ENCODE results near the gene TAAR2.
"Not testable (repeated sequence)": the region's sequence is repeated elsewhere in the genome, so short reads cannot be mapped to it uniquely, and the experiment has no call there.

Gene TAAR2

DNA sequence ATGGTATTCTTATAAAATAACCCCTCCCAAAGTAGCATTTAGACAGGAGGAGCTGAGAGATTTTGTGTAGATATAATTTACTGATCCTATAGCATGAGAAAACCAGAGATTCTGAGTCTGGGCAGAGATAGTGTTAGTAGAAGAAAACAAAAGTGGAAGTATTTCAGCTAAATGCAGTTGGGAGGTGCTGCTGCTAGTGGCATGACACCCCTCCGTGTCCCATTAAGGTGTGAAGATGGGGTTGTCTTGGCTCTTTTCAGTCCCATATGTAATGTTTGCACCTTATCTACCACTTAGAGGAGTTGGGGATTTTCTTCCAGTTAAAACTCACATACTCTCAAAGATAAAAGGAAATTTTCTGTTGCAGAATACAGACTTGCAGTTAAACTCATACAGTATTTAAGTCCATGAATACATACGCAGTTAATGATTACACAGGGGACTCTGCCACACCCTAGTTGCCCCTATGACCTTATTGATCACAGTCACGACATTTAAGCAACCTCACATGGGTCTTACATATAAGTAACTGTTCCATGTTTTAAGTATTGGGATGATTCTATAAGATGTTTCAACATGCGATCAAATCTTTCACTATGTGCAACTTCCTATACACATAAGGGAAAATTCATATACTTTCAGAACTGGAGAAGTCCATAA lies 11.5 kb downstream of the TAAR2 start:
- DNase-seq (ENCODE audit: low read depth) = no peak

DNA sequence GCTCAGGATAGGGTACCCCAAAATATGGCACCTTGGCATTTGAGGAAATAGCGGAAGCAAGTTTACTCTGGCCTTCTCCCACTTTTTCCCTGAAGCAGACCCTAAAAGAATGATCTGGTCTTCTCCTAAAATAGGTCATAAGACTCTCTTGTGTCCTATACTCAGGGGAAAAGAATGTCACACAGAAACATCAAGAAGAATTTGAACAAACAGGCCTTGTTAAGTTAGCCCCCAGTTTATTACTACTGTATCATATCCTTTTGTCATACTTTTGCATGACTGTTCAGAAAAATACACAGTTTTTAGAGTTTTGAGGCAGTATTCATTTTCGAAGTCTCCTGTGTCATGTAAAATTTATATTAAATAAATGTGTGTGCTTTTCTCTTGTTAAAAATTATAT lies 12.5 kb downstream of the TAAR2 start:
- DNase-seq (ENCODE audit: low read depth) = no peak

DNA sequence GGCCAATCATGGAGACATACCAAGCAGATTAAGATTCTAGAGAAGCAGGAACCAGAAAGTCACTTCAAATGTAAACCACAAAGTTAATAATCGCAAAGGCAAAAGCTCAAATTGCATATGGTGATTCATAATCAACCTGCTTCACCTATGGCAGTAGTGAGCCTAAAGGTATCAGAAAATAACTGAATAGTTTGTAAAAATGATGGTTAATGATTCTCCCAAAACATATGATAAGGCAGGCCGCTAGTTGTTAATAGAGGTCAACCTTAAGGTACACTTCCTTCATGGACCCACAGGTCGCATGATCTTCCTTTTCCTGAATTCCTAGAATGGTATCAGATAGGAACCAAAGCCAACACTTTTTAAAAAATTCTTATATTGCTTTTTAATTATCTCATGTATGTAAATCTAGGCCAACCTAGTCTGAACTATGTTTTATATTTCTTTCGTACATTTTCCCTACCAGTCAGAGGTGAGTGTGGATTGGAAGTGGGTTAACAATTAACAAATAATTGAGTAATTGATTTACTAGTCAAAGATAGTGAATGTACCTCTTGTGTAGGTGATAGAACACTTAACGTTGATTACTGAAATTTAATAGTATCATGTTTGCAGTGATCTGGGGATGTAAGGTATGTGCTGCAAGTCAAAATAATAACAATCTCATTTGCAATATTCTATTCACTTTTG lies 16.4 kb downstream of the TAAR2 start:
- no peak for DNase-seq (ENCODE audit: low read depth)

DNA sequence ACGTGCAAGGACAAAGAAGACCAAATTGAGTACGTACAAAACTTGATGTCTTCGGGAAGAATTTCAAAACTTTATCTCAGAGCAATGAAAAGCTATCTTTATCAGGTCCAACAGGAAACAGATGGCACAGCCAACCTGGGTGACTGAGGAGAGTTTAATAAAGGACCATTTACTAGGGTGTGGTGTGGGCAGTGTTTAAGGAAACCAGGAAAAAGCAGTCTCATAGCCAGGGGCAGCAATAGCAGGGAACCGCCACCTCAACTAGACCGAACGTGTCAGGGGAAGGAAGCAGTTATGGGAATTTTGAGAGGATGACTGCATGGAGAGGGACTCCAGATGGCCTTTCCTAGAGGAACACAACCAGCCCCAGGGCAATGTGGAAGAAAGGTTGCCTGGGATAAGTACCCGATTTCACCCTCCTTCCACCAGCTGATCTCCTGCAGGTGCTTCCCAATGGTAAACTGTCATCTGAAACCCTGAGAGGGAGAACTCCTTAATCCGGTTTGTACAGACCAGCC lies 19.4 kb downstream of the TAAR2 start:
- no peak for DNase-seq (ENCODE audit: low read depth)

DNA sequence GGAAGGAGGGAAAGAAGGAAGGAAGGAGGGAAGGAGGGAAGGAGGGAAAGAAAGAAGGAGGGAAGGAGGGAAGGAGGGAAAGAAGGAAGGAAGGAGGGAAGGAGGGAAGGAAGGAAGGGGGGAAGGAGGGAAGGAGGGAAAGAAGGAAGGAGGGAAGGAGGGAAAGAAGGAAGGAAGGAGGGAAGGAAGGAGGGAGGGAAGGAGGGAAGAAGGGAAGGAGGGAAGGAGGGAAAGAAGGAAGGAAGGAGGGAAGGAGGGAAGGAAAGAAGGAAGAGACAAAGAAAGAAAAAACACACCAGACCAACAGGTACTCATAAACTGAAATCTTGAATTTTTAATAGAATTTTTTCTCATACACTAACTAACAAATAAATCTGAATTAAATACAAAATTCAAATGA lies 23.2 kb downstream of the TAAR2 start:
- DNase-seq (ENCODE audit: low read depth) = not testable (repeated sequence)

DNA sequence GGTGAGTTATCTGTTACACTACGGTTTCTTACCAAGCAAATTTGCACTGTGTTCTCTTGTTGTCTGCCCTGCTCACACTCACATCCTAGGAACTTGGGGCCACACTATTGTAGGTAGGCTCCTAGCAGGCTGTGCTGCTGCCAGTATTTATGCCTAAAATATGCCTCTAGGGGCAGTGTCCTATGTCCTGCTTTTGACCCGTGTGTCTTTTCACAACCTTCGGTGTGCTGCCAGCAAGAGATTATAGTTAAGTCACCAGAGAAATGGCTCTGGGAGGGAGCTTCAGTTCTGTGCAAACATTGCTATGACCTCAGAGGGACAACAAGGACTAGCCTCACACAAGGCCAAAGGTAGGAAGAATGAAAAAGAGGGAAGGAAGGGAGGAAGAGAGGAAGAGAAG lies 25.6 kb downstream of the TAAR2 start:
- DNase-seq (ENCODE audit: low read depth) = no peak

DNA sequence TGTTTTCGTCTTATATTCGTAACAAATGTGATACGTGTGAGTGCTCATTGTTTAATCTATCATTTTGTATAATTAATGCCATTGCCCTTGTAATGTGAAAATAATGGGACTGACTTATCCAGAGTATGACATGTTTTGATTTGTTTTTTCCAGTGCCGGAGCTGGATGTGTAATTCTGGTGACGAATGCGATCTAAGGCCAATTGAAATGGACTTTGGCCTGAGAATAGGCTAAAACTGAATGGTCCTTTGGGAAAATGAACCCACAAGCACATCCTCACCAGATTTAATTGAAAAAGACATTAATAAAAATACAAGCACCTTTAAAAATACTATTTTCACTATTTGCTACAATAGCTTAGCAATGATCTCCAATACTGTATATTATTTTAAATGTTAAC lies 27.9 kb downstream of the TAAR2 start:
- no peak for DNase-seq (ENCODE audit: low read depth)

DNA sequence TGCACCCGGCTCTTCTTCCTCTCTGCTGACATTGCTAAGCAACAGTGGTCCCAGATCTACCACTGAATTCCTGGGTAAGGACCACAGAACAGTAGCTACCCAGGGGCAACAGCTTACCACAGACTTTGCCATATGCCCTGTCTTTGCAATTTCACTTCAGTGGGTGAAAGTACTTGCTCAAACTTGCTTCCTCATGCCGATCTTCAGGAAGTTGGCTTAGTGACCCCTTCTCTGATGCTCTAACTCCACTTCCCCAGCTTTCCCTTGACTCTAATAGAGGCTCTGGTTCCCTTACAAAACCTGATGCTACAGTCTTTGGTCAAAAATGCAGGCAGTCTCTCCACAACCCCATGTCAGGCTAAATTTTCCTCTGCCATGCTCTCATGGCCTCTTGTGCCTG lies 31.2 kb downstream of the TAAR2 start:
- DNase-seq (ENCODE audit: low read depth) = no peak

DNA sequence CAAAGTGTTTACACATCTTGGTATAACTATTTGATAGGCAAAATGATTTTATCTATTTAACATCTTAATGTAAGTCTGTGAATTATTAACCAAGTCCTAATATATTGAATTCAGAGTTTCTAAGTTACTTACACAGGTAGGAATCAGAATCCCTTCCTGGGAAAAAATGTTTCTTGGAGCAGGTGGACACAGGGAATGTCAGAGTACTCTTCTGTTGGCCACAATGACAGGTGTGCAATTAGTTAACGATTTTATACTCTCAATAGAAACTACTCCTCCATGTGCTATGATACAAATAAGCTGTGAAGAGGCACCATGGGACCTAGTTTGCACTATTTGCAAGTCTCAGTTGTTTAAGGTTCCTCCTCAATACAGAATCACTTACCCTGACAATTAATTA lies 33.7 kb downstream of the TAAR2 start:
- DNase-seq (ENCODE audit: low read depth) = no peak

DNA sequence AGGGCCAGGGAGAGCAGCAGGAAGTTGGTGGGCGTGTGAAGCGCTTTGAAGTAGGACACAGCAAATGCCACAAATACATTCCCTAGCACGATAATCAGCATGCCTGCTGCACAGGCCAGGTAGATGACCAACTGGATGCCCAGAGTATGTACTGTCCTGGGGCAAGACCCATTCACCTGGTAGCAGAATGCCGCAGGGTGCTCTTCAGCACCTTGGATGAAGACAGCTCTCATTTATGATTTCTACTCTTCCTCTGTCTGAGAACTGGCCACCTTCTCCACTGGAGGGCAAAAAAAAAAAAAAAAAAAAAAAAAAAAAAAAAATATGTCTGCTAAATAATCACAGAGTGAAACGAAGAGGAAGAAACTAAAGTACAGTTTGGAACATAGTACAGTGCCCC lies 34.6 kb downstream of the TAAR2 start, which contains the start of gene TAAR5:
Gene TAAR5 (minus strand): TSS at position 288 of the 400 bp plus-strand sequence. CDS start 55 bp downstream, at position 233.
- DNase-seq (ENCODE audit: low read depth) = no peak

DNA sequence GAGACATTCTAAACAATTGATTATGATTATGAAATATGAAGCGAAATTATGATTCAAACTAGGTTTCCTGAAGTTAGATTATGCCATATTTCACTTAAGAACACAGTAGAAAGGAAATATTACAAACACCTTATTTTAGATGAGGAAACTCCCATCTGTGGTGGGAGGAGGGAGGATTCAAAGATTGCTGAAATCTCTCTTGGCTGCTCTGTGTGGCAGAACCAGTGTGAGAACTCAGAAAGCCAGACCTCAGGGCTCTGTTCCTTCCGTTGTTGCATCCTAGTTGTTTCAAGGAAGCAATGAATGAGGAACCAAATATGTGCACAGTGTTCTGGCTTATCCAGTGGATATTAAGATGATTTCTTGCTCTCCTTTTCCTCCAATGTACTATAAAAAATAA lies 36.7 kb downstream of the TAAR2 start:
- DNase-seq (ENCODE audit: low read depth) = no peak

DNA sequence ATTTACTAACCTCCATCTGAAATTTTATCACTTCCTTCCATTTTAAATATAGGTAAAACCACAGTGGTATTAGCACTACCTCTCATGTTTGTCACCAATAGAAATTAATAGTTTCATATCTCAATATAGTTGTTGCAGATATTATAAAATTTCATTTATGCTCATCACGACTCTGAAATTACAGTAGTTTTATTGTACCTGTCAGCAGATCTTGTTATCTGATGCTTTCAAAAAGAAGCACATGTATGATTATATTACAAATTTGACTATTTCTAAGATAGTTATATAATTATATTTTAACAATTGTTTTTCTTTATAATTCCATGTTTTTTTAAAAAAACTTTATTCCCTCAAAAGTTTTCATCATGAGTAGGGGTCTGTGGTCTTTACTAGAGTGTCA lies 39.4 kb downstream of the TAAR2 start:
- DNase-seq (ENCODE audit: low read depth) = no peak

DNA sequence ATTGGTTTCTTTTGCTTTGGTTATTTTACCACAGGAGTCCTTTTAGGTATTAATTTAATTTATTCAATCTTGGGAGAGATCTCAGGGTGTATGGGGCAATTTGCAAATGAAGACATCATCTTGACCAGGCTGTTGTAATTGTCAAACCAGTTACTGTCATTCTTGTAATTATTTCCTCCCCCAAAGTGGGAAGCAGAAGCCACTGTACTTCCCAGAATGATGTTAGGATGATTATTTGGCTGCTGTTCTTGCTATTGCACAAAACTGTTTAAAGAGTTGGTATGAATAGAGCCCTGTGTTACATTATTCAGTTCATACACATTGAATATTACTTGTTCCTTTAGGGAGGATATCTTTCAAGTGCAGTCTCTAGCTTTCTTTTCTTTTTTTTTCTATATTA lies 52.3 kb downstream of the TAAR2 start:
- DNase-seq (ENCODE audit: low read depth) = no peak

DNA sequence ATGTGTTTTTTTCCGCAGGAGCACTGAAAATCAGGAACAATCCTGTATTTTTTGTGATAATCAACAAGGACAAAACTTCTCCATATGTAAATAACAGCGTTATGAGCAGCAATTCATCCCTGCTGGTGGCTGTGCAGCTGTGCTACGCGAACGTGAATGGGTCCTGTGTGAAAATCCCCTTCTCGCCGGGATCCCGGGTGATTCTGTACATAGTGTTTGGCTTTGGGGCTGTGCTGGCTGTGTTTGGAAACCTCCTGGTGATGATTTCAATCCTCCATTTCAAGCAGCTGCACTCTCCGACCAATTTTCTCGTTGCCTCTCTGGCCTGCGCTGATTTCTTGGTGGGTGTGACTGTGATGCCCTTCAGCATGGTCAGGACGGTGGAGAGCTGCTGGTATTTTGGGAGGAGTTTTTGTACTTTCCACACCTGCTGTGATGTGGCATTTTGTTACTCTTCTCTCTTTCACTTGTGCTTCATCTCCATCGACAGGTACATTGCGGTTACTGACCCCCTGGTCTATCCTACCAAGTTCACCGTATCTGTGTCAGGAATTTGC lies 53.8 kb downstream of the TAAR2 start, which contains the start of gene TAAR6:
Gene TAAR6 (plus strand): TSS at position 102 of the 557 bp plus-strand sequence. CDS start 0 bp downstream, at position 102.
- no peak for DNase-seq (ENCODE audit: low read depth)

DNA sequence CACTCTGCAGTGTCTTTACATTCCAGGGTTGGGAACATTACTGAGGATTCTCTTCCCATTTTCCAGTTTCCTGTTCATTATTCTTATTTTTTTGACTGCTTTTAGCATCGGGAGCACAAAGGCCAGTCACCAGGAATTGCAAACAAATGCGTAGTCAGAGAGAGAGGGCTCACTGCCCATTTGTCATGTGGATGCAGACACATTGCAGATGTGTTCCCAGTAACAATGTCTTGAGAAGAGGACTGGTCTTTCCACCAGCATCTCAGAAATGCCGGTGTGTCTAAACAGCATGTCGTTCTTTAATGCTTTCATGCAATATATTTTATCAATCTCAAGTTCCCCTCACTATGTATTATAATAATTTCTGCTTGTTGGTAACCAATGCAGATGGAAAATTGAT lies 54.9 kb downstream of the TAAR2 start:
- no peak for DNase-seq (ENCODE audit: low read depth)

DNA sequence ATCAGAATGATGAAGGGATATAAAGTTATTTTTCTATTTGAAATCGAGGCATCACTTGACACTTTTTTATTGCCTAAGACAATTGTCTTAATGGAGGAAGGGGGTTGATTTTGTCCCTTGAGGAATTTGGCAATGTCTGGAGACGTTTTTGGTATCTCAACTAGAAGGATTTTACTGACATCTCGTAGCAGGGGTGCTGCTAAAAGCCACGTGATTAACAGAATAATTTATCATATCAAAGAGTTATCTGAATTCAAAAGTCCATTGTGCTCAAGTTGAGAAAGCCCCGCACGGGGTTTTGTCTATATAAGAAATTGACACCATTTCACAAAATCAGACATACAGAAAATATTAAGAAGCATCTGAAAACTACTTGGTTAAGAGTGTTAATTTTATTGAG lies 55.5 kb downstream of the TAAR2 start:
- DNase-seq (ENCODE audit: low read depth) = no peak

DNA sequence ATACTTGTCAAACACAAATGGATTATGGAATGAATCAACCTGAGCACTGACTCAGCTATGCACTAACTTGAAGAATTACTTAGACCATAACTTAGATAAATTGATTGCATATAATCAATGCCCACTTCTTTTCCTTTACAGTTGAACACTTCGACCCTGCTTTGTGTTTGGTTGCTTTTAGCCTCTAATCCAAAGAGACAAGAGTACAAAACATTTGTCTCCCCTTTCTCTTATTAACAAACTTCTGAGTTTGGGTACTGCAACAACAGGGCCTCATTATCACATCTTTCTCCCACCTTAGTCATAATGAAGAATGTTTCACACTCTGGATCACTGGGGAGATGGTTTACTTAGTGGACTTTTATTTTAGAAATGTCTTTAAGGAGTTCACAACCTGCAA lies 56.5 kb downstream of the TAAR2 start:
- DNase-seq (ENCODE audit: low read depth) = no peak
